NT2/D1 (cell line): ENCODE measurements around the gene ZMYND11.

Experiments used
- SUZ12 ChIP-seq: IDR thresholded peaks from 2 replicates; pipeline ENCODE4 v1.6.1; 2011; ENCODE audit not compliant: insufficient read length, insufficient read depth; ENCODE audit errors: extremely low read depth
- YY1 ChIP-seq: IDR thresholded peaks from 2 replicates; pipeline ENCODE4 v1.6.1; 2011; ENCODE audit not compliant: insufficient read length, insufficient read depth
- ZNF274 ChIP-seq: IDR thresholded peaks from 2 replicates; pipeline ENCODE4 v1.6.1; 2011; ENCODE audit warnings: mild to moderate bottlenecking, low read depth, low read length

GRCh38 chr10:182441-183201 is 47.4 kb downstream of the ZMYND11 start:
- TF ChIP-seq ZNF274 = no peak
- TF ChIP-seq SUZ12 = no peak
- no peak for TF ChIP-seq YY1
